Sigmoid colon (tissue), 4 donors: ENCODE results near the gene LYPD8.

ENCODE experiments used
- CTCF ChIP-seq, 4 experiments: fragments of 450-650 bp in 3 of 4; fragments of 200-600 bp in 1 of 4; IDR thresholded peaks; one replicate each; pipeline ENCODE4 v1.5.1; 2016 to 2019; ENCODE audit warnings: antibody characterized with exemption in 4 of 4, mild to moderate bottlenecking in 3 of 4, moderate library complexity in 2 of 4
- EP300 ChIP-seq, 4 donors: sonication (generic); formaldehyde crosslinking; IDR thresholded peaks; one replicate each; pipeline ENCODE4 v1.6.1; 2017; ENCODE audit warnings: antibody characterized with exemption in 4 of 4
- POLR2AphosphoS5 ChIP-seq, 4 donors: sonication (generic); formaldehyde crosslinking; IDR thresholded peaks; one replicate each; pipeline ENCODE4 v1.6.1; 2017; ENCODE audit warnings: antibody characterized with exemption in 4 of 4

GRCh38 chr1:248779350-248779749 is 23.8 kb upstream of the LYPD8 start:
- no peak for TF ChIP-seq CTCF (IDR thresholded peaks at IDR 0.05)
- TF ChIP-seq EP300 (IDR thresholded peaks at IDR 0.05), result no peak
- TF ChIP-seq POLR2AphosphoS5 (IDR thresholded peaks at IDR 0.05), result no peak
